OCI-LY7 (cell line): Measurements from ENCODE around the gene HS2ST1. TPM values are rescaled to one million over a fixed set of nuclear protein-coding genes. Genes with fewer than 3 reads are reported as not detected.

Experiments used
- BruUV-seq: library from RNA; stranded (reverse); fragments of 400-500 nt; replicated peaks from 2 replicates; lab custom pipeline; 2021; lab: Mats Ljungman, UMichigan
- CTCF ChIA-PET: fragments of 300-600 bp; sonication (Branson Sonifier 250); formaldehyde crosslinking; loops from one replicate; lab custom pipeline; 2022; ENCODE audit warnings: antibody characterized with exemption; ENCODE audit not compliant: unreplicated experiment; lab: Charles Lee
- POLR2A ChIA-PET: fragments of 300-600 bp; sonication (Branson Sonifier 250); formaldehyde crosslinking; loops from one replicate; lab custom pipeline; 2022; ENCODE audit warnings: antibody characterized with exemption; lab: Charles Lee
- DNase-seq: peaks from one replicate; pipeline ENCODE4 v3.0.0-alpha.2; 2015; ENCODE audit warnings: low spot score
- H2AFZ ChIP-seq: fragments of 200-600 bp; sonication (generic), shearing (Covaris generic); 2 replicates; pipeline ENCODE4 v1.6.1; 2014; ENCODE audit warnings: mild to moderate bottlenecking, antibody characterized with exemption, low read length, moderate library complexity
- H3K27ac ChIP-seq: fragments of 200-600 bp; sonication (generic); 2 replicates; pipeline ENCODE4 v1.5.1; 2014; ENCODE audit warnings: mixed run types, low read depth, mild to moderate bottlenecking, moderate library complexity, low read length, inconsistent platforms; ENCODE audit not compliant: poor library complexity, severe bottlenecking
- H3K36me3 ChIP-seq: fragments of 200-600 bp; sonication (generic); 2 replicates; pipeline ENCODE4 v1.6.1; 2014; ENCODE audit warnings: mild to moderate bottlenecking, antibody characterized with exemption, low read length, moderate library complexity, mixed read lengths; ENCODE audit not compliant: insufficient read depth
- H3K4me1 ChIP-seq: fragments of 200-600 bp; sonication (generic); 2 replicates; pipeline ENCODE4 v1.5.1; 2014; ENCODE audit warnings: mild to moderate bottlenecking, low read length; ENCODE audit not compliant: insufficient read depth, poor library complexity, severe bottlenecking
- H3K4me2 ChIP-seq: fragments of 200-600 bp; sonication (generic); 2 replicates; pipeline ENCODE4 v1.6.1; 2014; ENCODE audit warnings: mild to moderate bottlenecking, low read length
- H3K4me3 ChIP-seq: fragments of 200-600 bp; sonication (generic); 2 replicates; pipeline ENCODE4 v1.5.1; 2014; ENCODE audit warnings: mild to moderate bottlenecking, low read depth, low read length; ENCODE audit not compliant: poor library complexity, severe bottlenecking
- H3K79me2 ChIP-seq: fragments of 200-600 bp; sonication (generic); 2 replicates; pipeline ENCODE4 v1.6.1; 2016; ENCODE audit warnings: low read depth, mild to moderate bottlenecking, low read length, moderate library complexity, mixed read lengths; ENCODE audit not compliant: insufficient read depth
- H3K9me2 ChIP-seq: fragments of 200-600 bp; sonication (generic); 2 replicates; pipeline ENCODE4 v1.6.1; 2016; ENCODE audit warnings: mild to moderate bottlenecking, low read length, mixed read lengths; ENCODE audit not compliant: insufficient read depth
- H3K9me3 ChIP-seq: fragments of 200-600 bp; sonication (generic); 2 replicates; pipeline ENCODE4 v1.6.1; 2014; ENCODE audit warnings: mild to moderate bottlenecking, mixed run types, low read length, mixed read lengths
- H4K20me1 ChIP-seq: fragments of 200-600 bp; sonication (generic); 2 replicates; pipeline ENCODE4 v1.6.1; 2014; ENCODE audit warnings: mild to moderate bottlenecking, antibody characterized with exemption, low read length, moderate library complexity, mixed read lengths; ENCODE audit not compliant: insufficient read depth
- CTCF ChIP-seq: fragments of 200-600 bp; sonication (generic); conservative IDR thresholded peaks from 2 replicates; pipeline ENCODE4 v1.5.1; 2014; ENCODE audit warnings: mild to moderate bottlenecking, antibody characterized with exemption, low read length, moderate library complexity, mixed read lengths
- EZH2phosphoT487 ChIP-seq: fragments of 200-600 bp; sonication (generic); IDR thresholded peaks from 2 replicates; pipeline ENCODE4 v1.6.1; 2018; ENCODE audit warnings: low read depth, borderline replicate concordance, mild to moderate bottlenecking, mixed run types, antibody characterized with exemption, low read length, moderate library complexity, mixed read lengths
- intact Hi-C: fragments of 100-400 bp; cut with micrococcal nuclease; formaldehyde crosslinking; loops from one replicate; pipeline ENCODE4 v1.10.0; 2022; ENCODE audit not compliant: unreplicated experiment
- total RNA-seq, 2 experiments: library from RNA; depleted of rRNA in 1 of 2; stranded (reverse); fragments of >200 nt in 1 of 2; shearing (Covaris generic) in 1 of 2; gene quantifications; 2 replicates each; pipeline ENCODE4 v1.2.3, GENCODE V29; 2014 to 2022

The HS2ST1 gene
- total RNA-seq, 2 experiments from 2014 or later: 20.9 to 63.7 TPM

- DNase-seq: peak; percentile 72
- Histone ChIP-seq H4K20me1 (peaks cover 27% of the 10 kb centered on the region), H3K36me3 (peaks cover 52% of the 10 kb centered on the region), H3K9me3 (peaks cover 15% of the 10 kb centered on the region), H3K4me1 (peaks cover 29% of the 10 kb centered on the region), H3K4me3 (peak overlapping the region; percentile 94), H3K4me2 (peak overlapping the region; percentile 77), H3K27ac (peak overlapping the region; percentile 83), H3K9me2 (no peaks in the 10 kb centered on the region), H3K79me2 (peaks cover 93% of the 10 kb centered on the region), H2AFZ (peak overlapping the region; percentile 60; the same call in 1 of the 2 replicates)
- intact Hi-C loops: loop anchor here (1.0 to 2.0 kb wide), 5 partner anchors 83 to 210 kb away; partner anchors contain the start of gene SH3GLB1
- CTCF ChIA-PET: interaction anchor here (0.8 to 1.4 kb wide), 3 partner anchors 12 to 170 kb away, joined by 3 to 5 read pairs (median 5); no protein-coding TSS in a partner anchor
- POLR2A ChIA-PET: interaction anchor here (0.6 to 7.6 kb wide), 27 partner anchors 12 to 208 kb away, joined by 3 to 44 read pairs (median 5); no protein-coding TSS in a partner anchor
- BruUV-seq: no TSS peak
- TF ChIP-seq CTCF (no peak), EZH2phosphoT487 (no peak)
These were observed 732 bp downstream of the HS2ST1 start for GRCh38 chr1:86914998-86915736.

- H3K27ac ChIP-seq: peak overlapping the region; percentile 83
- no TSS peak for BruUV-seq
- DNase-seq: peak; percentile 14
- H3K9me2 ChIP-seq: no peaks in the 10 kb centered on the region
- CTCF ChIA-PET: interaction anchor here (1.2 to 1.4 kb wide), 2 partner anchors 11 to 169 kb away, joined by 5 read pairs; no protein-coding TSS in a partner anchor
- POLR2A ChIA-PET: interaction anchor here (0.6 to 7.6 kb wide), 23 partner anchors 12 to 209 kb away, joined by 3 to 44 read pairs (median 4); no protein-coding TSS in a partner anchor
- peaks cover 19% of the 10 kb centered on the region for H3K9me3 ChIP-seq
- H3K36me3 ChIP-seq: peaks cover 52% of the 10 kb centered on the region
- H3K4me1 ChIP-seq: peaks cover 29% of the 10 kb centered on the region
- no peak overlapping the region for H2AFZ ChIP-seq
- TF ChIP-seq CTCF: no peak
- no peak for TF ChIP-seq EZH2phosphoT487
- H3K4me3 ChIP-seq: peak overlapping the region; percentile 94
- peaks cover 27% of the 10 kb centered on the region for H4K20me1 ChIP-seq
- peak overlapping the region; percentile 77 for H3K4me2 ChIP-seq
- intact Hi-C loops: loop anchor here (2.0 kb wide), 4 partner anchors 137 to 211 kb away; partner anchors contain the start of gene SH3GLB1
- H3K79me2 ChIP-seq: peaks cover 93% of the 10 kb centered on the region
These were observed 1.4 kb downstream of the HS2ST1 start for GRCh38 chr1:86915737-86916235.
